HG02623 (cell line): ENCODE measurements around the gene PARP6.

Experiments used
- ATAC-seq: cut with Tn5 transposase; IDR thresholded peaks from one replicate; pipeline ENCODE4 v1.9.1; 2021; ENCODE audit warnings: moderate library complexity; ENCODE audit not compliant: unreplicated experiment

The PARP6 gene, protein sequence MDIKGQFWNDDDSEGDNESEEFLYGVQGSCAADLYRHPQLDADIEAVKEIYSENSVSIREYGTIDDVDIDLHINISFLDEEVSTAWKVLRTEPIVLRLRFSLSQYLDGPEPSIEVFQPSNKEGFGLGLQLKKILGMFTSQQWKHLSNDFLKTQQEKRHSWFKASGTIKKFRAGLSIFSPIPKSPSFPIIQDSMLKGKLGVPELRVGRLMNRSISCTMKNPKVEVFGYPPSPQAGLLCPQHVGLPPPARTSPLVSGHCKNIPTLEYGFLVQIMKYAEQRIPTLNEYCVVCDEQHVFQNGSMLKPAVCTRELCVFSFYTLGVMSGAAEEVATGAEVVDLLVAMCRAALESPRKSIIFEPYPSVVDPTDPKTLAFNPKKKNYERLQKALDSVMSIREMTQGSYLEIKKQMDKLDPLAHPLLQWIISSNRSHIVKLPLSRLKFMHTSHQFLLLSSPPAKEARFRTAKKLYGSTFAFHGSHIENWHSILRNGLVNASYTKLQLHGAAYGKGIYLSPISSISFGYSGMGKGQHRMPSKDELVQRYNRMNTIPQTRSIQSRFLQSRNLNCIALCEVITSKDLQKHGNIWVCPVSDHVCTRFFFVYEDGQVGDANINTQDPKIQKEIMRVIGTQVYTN

DNA sequence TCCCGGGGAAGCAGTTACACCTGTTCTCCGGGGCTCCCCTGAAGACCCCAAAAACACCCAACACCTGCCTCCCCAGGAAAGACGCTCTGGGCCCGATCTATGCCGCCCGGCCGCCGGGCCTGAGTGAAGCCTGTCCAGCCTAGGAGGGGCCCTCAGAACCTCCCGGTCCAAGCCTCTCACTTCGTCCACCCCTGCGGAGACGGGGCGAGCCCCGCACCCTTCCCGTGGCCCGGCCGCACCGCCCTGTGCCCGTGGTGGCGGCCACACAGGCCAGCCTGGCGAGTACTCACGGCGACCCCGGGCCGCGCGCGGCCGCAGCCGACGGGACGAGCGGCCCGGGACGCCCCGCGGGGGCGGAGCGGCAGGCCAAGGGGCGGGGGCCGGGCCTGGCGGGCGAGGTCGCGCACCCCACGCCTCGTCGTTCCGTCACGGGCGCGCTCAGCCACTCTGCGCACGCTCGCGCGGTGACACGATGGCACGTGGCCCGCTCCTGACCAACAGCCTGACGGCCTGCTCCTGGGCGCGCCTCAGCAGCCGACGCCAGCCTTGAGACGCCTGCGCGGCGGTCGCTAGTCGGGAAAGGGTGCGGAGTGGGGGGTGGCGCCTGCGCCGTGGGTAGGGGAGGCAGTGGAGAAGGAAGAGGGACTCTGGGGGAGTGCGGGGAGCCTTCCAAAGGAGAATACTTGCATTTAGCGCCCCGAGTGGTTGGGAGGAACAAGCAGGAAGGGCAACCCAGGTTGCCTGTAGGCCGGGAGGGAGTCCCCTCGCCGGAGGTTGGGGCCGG lies at the start of gene PARP6:
PARP6 (minus strand) TSS at position 342 of the 784 bp plus-strand sequence. CDS start 5,077 bp downstream, outside the sequence.
- peak; percentile 96 for ATAC-seq

DNA sequence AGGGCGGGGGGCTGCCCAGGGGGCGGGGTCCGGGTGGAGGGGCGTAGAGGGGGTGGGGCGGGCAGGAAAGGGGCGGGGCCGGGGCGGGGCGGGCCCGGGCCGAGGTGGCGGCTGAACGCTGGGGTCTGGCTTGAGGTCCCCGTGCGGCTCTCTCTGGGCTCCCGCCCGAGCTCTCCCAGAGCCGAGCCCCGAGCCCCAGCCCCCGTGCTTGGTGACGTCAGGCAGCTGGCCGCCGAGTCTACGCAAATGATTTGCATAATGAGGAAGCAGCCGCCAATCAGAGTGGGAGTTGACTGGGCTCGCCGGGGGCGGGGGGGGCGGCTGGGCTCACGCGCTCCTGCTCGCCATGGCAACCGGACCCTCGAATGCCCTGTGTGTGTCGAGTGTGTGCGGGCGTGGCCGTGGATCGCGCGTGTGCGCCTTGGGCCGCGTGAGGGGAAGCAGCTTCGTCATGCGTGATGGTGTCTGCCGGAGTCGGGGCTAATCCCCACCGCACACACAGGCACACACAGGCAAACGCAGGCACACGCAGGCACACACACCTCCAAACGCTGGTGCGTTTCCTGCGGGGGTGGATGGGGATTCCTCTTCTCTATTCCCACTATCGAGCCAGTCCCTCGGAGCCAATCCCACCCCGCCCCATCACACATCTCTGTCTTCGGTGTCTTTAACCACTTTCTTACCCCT lies 47.8 kb upstream of the PARP6 start, which contains the start of gene CELF6:
CELF6 (minus strand) TSS at position 173 of the 687 bp plus-strand sequence. CDS start 283 bp downstream, outside the sequence.
- ATAC-seq: peak; percentile 44

DNA sequence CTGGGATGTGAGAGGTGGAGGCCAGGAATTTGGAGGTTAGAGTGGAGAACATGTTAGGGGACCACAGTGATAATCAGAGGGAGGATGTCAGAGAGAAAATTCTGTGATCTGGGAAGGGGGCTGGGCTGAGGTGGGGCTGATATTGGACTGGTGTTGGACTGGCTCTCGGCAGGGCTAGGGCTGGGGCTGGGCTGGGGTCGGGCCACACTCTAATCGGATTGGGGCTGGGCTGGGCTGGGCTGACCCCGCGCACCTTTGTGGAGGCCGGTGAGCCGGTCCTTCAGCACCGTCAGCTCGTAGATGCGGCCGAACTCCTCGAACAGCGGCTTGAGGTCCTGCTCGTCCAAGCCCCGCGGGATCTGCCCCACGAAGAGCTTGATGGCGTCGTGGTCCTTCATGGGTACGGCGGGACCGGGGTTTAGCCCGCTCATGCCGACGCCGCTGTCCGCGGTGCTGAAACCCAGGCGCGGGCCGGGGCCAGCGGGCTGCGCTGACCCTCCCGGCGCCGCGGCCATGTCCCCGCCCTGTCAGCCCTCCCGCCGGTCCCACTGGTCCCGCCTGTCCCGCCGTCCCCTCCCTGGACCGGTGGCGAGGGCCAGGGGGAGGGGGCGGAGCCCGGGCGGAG lies 47.1 kb upstream of the PARP6 start:
- no peak for ATAC-seq

DNA sequence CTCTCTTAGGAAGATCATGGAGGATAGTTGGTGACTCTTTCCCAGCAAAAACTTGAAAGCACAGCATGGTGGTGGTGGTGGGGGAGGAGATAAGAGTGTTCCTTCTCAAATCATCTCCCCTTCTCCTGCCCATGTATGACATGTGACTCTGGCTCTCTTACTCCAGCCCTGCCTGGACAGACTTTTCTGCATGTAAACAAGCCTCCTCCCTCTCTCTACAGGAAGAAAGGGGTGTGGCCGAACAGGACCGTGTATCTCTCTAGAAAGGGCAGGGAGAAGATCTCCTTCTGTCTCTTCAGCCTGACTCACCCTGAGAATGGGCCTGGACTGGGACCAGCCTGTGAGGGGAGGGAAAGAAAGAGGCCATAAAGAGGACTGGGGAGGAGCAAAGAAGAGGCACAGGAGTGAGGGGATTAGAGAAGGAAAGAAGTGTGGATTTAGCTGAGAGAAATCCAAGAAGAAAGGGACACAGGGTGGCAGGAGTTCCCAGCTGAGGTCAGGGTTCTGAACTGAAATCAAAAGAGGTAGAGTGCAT lies 46.1 kb upstream of the PARP6 start:
- ATAC-seq: no peak

DNA sequence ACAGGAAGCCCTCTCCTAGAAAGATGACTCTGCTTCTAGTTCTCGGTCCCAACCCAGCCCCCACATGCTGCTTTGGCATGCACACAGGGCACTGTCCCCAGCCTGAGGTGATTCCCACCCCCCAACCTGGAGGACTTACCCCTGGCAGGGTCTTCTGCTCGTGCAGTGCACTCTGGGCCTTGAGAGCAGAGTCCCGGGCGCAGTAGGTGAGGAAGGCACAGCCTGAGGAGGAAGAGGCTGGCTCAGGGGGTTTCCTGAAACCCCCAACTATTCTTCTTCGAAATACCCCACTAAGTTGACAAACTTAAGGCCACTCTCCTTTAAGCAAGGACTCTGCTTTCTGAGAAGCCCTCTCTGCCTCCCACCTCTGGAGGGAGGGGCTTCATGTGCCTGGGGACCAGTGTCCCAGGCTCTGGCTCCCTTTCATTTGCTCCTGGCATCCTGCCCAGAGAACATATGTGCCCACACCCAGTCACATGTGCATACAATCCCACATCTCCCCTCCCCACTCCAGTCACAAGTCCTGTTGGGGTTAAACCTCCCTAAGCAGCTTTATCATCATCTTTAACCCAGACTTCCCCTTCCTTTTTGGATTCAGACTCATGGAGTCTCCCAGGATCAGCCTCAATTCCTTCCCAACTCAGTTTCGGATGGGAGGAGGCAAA lies 43.5 kb upstream of the PARP6 start:
- ATAC-seq: no peak

DNA sequence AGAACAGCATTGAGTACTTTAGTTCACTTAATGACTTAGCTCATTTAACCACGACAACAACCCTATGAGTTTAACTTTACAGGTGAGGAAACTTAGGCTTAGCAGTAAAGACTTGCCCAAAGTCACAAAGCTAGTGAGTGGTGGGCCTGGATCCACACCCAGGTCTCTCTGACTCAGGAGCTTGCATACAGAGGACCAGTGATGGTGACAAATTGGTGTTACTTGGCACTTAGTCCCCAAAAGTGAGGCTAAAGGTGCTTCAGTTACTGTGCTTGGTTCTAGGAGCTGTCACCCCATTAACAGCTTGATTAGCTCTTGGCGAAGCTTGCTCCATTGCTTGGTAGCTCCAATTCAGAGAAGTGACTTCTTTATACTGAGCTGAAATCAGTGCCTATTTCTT lies 41.5 kb upstream of the PARP6 start:
- no peak for ATAC-seq

DNA sequence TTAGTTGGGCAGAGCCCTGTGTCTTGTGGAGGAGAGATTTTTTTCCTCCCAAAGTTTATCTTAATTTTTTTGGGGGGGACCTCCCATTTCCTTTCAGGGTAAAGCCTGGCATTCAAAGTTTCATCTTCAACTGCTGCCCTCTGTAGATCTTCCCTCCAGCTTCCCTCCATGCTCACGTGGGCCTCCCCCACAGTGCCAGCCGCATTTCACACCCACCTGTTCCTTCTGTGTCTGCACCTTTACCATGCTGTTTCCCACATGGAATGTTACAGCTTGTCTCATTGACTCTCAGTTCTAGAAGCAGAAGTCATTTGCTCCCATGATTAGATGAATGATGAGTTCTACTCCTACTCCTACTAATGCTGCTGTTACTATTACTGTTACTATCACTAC lies 41.1 kb upstream of the PARP6 start:
- no peak for ATAC-seq

DNA sequence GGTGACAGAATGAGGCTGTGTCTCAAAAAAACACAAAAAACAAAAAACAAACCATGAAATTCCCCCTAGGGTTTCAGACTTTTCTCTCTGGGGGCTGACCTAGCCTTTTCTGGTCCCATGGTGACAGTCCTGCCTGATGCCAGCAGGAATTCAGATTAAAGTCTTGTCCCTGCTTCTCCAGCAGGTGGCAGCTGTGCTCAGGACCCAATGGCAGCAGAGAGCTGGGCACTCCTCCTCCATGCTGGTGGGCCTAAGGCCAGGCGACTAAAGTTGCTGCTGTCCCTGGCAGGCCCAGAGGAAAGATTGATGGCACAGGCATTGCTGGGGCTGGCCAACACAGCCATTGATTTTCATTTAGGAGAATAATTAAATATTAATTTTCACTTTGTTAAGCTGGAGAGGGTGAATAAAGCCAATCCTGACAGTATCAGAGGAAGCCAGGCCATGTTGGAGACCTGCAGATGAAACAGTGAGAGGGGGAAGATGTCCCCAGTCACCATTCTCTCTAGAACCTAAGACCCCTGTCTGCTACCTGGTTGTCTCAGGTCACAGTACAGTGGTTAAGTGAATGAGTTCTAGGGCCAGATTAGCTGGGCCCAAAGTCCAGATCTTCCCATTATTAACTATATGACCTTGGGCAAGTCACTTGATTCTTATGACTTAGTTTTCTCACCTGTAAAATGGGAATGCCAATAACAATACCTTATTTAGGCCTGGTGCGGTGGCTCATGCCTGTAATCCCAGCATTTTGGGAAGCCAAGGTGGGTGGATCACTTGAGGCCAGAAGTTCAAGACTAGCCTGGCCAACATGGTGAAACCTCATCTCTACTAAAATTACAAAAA lies 40.5 kb upstream of the PARP6 start:
- peak; percentile 60 for ATAC-seq

DNA sequence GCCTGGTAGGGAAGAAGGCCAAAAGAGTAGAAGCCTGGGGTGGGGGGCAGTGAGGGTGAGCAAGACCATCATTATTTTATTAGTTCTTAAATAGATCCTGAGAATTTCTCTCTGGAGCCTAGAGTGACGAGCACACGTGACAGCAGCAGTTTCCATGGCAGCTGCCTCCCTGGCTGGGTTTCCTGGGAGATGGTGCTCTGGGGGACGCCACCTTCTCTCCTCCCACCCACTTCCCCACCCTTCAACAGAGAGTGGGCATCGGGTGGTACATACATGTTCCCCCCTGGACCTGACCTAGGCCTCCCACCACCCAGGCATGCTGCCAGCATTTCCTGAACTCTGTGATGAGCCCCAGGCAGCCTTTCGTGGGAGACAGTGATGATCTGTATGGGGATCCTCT lies 34.7 kb upstream of the PARP6 start:
- no peak for ATAC-seq

DNA sequence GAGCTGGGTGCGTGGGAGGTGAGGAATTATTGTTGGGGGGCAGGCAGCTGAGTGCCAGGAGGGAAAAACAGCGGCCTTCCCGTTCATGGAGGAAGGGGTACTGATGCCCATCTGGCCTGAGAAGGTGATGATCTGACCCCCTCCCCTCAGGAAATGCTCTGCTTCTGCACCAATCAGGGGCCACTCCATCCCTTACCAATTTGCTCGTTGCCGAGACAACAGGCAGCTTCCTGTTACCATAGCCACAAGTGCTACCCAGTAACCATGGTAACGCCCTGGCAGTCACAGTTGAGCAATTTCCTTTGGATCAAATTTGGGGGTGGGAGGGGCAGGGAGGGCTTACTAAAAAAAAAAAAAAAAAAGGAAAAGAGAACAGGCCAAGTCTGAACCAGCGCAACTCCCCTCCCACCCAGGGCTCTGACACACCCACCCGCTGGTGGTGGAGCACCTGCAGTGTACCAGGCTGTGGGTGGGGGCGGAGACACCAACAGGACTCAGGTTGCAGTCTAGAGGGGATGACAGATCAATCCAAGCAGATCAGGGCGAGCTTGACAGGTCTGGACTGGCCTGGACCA lies 33.9 kb upstream of the PARP6 start:
- ATAC-seq: no peak

DNA sequence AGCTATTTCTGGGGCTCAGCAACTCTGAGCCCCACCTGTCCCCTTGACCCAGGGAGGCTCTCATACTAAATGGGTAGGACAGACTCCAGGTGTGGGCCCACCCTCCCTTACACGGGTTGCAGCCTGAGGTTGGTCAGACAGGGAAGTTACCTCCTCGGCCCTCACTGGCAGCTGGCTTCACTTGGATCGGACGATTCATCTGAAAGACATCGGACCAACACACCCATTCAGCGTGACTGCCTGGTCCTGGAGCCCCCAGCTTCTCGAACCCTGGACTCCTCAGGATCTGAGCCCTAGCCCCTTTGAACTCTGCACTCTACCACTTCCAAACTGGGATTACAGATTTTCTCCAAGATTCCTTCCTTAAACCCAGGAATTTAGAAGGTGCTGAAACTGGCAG lies 32.2 kb upstream of the PARP6 start:
- ATAC-seq: no peak

DNA sequence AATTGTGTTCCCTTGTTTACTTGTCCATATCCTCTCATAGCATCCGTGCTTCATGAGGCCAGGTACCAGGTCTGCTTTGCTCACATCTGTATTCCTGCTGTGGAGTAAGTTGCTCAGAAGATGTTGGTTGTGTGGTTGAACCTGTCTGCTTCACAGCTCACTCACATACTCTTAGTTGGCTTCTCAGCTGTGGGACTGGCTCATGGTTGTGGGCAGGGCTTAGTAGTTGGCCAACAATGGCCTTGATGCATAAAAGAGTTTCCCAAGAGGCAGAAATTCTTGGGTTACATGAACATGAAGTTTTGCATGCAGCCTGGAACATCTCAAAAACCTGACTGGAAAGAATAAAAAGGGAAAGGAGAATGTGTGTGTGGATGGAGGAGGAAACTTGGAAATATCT lies 30.6 kb upstream of the PARP6 start:
- no peak for ATAC-seq

DNA sequence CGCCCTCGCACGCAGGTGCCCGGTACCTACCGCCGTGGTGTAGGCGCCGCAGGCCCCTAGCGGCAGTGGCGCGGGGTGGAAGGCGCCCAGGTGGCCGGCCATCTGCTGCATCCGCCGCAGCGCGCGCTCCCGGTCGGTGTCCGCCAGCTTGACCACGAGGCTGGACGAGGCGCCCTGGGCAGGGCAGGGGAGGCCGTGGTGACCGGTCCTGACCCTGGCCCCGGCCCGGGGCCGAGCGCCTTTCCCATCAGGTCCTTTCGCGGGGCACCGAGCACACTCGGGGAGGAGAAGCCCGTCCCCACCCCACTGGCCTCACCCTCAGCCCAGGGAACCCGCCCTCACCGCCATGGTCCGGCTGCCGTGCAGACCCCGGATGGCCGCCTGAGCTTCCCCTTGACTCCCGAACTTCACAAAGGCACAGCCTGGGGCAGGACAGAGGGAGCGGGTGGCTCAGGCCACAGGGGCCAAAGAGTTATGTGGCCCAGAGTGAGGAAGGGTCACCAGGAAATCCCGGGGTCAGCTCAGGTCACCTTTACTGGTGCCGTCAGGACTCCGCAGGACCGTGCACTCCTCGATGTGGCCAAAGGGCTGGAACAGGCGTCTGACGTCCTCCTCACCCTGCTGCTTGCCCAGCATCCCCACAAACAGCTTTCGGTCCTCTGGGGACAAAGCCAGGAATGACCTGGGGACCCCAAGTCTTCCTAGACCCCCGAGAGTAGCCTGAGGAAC lies 17.4 kb upstream of the PARP6 start:
- ATAC-seq: no peak

DNA sequence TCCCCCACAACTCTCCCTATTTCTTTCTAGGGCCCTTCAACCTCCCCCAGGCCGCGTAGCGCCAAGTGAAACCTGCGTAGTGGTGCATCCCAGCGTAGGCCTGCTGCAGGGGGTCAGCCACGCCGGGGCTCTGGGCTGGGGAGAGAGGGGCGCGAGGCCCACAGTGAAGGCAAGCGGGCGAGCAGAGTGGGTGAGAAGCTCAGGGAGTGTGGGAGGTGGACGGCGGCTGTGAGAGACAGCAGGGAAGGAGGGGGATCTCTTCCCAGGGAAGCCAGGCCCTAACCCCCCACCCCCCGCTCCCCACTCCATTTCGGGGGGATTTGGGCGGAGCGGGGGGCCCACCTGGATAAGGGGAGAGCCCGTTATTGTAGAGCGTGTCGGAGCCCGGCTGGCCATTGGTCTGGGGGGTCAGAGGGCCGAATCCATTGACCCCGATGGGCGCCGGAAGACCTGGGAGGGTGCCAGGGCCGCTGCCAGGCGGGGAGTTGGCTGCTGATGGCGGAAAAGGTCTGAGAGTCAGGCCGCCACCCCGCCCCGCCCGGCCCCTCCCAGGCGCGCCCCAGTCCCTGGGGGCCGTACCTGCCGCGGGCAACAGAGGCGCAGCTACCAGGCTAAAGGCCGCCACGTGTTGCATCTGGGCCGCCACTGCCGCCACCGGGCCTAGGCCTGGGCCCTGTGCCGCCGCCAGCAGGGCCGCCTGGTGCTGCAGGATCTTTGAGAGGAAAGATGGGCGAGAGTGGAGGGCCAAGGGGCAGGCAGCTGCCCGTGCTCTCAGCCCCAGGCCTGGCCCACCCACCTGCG lies 16.6 kb upstream of the PARP6 start:
- no peak for ATAC-seq

DNA sequence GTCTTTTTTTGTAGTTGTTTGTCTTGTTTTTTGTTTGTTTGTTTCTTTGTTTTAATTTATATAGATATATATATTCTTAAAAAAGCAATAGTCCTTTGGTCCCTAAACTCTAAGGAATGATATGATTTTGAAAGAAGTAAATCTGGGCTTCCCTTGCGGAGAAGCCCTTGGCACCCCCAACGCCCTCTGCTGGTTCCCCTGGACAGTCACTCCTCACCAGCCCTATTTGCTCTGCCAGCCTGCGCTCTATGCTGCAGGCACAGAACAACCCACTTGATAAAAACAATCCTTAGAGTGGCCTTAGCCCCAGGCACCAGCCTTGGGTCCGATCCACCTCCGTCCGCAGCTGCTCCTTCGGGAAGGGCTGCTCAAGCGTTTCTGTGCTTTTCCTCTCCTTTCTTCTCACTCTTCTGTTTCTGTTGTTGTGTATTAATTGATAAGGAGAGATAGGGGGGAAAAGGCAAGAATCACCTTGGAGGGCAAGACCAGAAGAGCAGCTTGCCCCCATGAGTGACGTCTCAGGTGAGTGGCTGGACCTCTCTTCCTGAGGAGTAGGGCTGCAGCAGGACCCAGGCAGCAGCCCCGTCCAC lies 13.7 kb upstream of the PARP6 start:
- ATAC-seq: no peak

DNA sequence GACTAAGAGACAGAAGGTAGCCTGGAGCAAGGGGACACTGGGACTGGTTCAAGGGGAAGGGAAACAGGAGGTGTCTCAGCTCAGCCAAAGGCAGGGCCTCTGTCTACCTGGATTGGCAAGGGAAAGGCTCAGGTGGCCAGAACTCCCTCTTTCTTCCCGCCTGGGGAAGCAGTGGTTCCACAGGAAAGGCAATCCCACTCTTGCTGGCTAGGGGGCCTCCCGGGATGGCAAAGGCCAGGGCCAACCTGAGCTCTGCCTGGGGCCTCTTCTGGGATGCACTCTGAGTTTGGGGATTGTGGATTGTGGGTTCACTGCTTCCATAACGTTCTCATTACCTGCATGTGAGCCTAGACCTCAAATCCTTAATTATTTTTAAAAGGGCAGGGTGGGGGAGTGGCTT lies 13.0 kb upstream of the PARP6 start:
- no peak for ATAC-seq

DNA sequence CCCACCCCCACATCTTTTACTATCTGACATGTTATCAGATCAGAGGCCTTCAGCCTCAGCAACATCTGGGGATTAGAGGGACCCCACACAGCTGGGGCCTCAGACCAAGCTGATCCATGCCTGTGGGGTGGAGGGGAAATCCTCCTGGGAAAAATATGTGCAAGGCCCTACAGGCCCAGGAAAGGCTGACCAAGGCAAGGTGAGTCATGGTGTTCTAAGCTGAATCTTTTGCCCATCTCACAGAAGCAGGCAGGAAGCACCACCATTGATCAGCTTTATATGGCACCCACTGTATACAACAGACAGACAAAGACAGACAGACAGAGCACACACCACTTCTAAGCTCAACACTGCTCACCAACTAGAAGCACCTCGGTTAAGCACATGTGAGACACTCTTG lies 12.4 kb upstream of the PARP6 start:
- ATAC-seq: no peak
